Upper lobe of right lung (tissue), 1 donor: Measurements from ENCODE around the gene ERC1. TPM values are rescaled to one million over a fixed set of nuclear protein-coding genes. Genes with fewer than 3 reads are reported as not detected.
"Not testable (repeated sequence)": the region's sequence is repeated elsewhere in the genome, so short reads cannot be mapped to it uniquely, and the experiment has no call there.

Experiments
- ATAC-seq: fragments of 200-7000 bp; cut with Tn5 transposase; one replicate; pipeline ENCODE4 v1.9.1; 2020; ENCODE audit warnings: mild to moderate bottlenecking, moderate library complexity
- DNase-seq: peaks from one replicate; pipeline ENCODE4 v3.0.0-alpha.2; 2020
- H3K27ac ChIP-seq: fragments of 200-600 bp; one replicate; pipeline ENCODE4 v1.8.0; 2022
- H3K27me3 ChIP-seq: fragments of 200-600 bp; one replicate; pipeline ENCODE4 v1.8.0; 2022; ENCODE audit warnings: mild to moderate bottlenecking
- H3K36me3 ChIP-seq: fragments of 200-600 bp; one replicate; pipeline ENCODE4 v1.8.0; 2022
- H3K4me1 ChIP-seq: fragments of 200-600 bp; one replicate; pipeline ENCODE4 v1.8.0; 2022
- H3K4me3 ChIP-seq: fragments of 200-600 bp; one replicate; pipeline ENCODE4 v1.8.0; 2022; ENCODE audit warnings: mild to moderate bottlenecking
- H3K9me3 ChIP-seq: fragments of 200-600 bp; one replicate; pipeline ENCODE4 v1.8.0; 2022
- intact Hi-C: fragments of 100-400 bp; cut with DNase I; formaldehyde crosslinking; loops from one replicate; pipeline ENCODE4 v1.11.0; 2022
- total RNA-seq: library from RNA; stranded (reverse); fragmentation: NEBNext Ultra II Directional; extraction: Animal tissue kit (Norgen Biotek cat#: 25700); gene quantifications from one replicate; pipeline ENCODE4 v1.2.1, GENCODE V29; 2021
- TF ChIP-seq, protein P1 (sequence below): fragments of 200-600 bp; IDR thresholded peaks from one replicate; pipeline ENCODE4 v1.8.0; 2022; ENCODE audit warnings: antibody characterized with exemption
- donor health status: DM: no; HTN: yes; CAD: no; lungs with severe emphysema.

Gene ERC1
- total RNA-seq, 1 donor from 2014 or later: 54.3 TPM

DNA sequence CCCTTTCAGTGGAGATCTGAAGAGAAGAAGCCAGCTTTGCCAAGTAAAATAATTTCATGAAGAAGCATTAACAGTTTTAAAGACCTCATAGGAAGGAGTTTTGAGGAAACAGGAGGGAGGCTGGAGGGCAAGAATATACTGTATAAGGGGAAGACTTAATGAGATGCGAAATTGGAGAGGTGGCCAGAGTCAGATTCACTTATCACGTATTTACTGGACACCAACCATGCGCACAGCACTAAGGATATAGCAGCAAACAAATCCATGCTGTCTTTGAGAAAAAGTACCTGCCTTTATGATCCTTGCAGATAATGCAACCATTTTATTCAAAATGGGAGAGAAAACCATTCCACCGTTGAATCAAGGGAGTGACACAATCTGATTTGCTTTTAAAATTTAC, 100.3 kb downstream of the ERC1 start:
- ATAC-seq (no peak), DNase-seq (no peak)
- TF ChIP-seq, protein P1, sequence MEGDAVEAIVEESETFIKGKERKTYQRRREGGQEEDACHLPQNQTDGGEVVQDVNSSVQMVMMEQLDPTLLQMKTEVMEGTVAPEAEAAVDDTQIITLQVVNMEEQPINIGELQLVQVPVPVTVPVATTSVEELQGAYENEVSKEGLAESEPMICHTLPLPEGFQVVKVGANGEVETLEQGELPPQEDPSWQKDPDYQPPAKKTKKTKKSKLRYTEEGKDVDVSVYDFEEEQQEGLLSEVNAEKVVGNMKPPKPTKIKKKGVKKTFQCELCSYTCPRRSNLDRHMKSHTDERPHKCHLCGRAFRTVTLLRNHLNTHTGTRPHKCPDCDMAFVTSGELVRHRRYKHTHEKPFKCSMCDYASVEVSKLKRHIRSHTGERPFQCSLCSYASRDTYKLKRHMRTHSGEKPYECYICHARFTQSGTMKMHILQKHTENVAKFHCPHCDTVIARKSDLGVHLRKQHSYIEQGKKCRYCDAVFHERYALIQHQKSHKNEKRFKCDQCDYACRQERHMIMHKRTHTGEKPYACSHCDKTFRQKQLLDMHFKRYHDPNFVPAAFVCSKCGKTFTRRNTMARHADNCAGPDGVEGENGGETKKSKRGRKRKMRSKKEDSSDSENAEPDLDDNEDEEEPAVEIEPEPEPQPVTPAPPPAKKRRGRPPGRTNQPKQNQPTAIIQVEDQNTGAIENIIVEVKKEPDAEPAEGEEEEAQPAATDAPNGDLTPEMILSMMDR: no peak
- H3K36me3 ChIP-seq: no peaks in the 10 kb centered on the region
- H3K27me3 ChIP-seq: no peaks in the 10 kb centered on the region
- intact Hi-C loops: no loop called here
- H3K4me3 ChIP-seq: no peak overlapping the region
- H3K27ac ChIP-seq: no peak overlapping the region
- H3K9me3 ChIP-seq: no peaks in the 10 kb centered on the region
- no peaks in the 10 kb centered on the region for H3K4me1 ChIP-seq

DNA sequence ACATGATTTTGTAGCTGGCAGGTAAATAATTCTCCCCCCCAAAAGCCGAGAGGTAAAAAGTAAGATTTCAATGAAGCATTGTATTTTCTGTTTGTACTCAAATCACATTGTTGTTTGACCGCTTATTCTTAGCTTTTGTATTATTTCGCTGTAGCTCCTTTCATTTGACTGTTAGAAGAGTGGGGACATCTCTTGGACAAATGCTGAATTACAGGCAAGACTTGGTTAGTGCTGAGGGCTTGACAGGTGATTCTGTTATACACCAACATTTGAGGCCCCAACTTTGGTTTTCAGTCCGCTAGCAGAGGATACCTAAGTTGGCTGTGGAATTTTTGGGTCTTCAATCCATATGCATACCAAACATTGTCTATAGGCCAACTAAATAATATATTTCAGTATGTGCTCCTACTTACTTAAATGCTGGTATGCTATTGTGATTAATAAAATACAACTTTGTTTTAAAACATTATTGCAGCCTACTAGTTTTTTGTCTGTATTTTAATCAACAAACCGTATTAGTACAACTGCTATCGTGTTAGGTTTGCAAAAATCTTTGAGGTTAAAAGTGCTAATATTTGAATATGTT, 102.2 kb downstream of the ERC1 start:
- Histone ChIP-seq H3K4me1 (peaks cover 5% of the 10 kb centered on the region), H3K27ac (no peak overlapping the region), H3K9me3 (no peaks in the 10 kb centered on the region), H3K36me3 (no peaks in the 10 kb centered on the region), H3K27me3 (no peaks in the 10 kb centered on the region), H3K4me3 (no peak overlapping the region)
- TF ChIP-seq, protein P1: peak; percentile 72
- DNase-seq: no peak
- intact Hi-C loops: no loop called here
- peak; percentile 81 for ATAC-seq

DNA sequence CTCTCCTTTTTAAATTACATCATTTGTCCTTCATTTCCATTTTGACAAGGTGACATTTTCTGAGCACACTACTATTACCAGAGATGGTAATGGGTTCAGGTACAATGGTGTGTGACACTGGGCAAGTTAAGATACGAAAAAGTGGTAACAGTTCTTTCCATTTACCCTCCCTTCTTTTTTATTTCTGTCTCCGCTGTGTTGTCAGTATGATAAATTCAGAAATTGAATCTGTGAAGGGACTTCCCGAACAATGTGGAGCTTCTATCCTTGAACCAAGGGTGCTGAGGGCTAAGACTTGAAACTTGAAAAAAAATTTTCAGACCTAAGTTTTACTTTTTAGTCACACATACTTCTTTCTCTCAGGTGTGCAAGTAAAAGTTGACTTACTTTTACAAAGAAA, 103.7 kb downstream of the ERC1 start:
- Histone ChIP-seq H3K36me3 (no peaks in the 10 kb centered on the region), H3K4me3 (no peak overlapping the region), H3K27ac (no peak overlapping the region), H3K27me3 (no peaks in the 10 kb centered on the region), H3K4me1 (peaks cover 5% of the 10 kb centered on the region), H3K9me3 (no peaks in the 10 kb centered on the region)
- TF ChIP-seq, protein P1: no peak
- no peak for DNase-seq
- no peak for ATAC-seq
- intact Hi-C loops: no loop called here

DNA sequence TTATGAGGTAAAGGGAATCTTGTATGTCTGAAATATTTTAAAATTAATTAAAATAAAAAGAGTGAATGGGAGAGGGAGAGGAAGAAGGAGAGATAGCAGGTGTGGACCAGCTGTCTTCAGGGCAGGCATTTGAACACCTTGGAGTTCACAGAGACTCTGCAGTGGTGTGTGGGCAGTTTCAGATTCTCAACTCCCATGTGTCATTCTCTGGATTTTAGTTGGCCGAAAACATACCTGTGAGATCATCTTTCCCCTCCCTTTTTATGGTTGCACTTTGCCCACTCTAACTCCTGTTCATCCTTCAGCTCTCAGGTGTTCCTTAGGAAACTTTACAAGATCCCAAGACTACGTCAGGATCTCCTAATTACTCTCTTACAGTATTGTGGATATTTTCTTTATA, 108.1 kb downstream of the ERC1 start:
- ATAC-seq (no peak), DNase-seq (no peak)
- Histone ChIP-seq H3K27me3 (no peaks in the 10 kb centered on the region), H3K36me3 (no peaks in the 10 kb centered on the region), H3K27ac (no peak overlapping the region), H3K4me3 (no peak overlapping the region), H3K9me3 (no peaks in the 10 kb centered on the region), H3K4me1 (peaks cover 5% of the 10 kb centered on the region)
- intact Hi-C loops: no loop called here
- TF ChIP-seq, protein P1: no peak

DNA sequence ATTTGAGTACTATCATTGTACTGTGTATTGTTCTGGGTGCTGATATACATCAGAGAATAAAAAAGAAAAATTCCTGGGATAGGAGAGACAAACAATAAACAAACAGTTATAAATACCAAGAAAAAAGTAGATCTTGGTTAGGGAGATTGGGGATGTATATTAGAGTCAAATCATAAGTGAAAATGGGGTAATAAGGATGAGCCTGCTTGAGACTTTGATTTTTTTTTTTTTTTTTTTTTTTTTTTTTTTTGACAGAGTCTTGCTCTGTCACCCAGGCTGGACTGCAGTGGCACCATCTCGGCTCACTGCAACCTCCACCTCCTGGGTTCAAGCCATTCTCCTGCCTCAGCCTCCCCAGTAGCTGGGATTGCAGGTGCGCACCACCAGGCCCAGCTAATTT, 108.6 kb downstream of the ERC1 start:
- H3K27ac ChIP-seq, ATAC-seq, H3K9me3 ChIP-seq, H3K4me3 ChIP-seq, intact Hi-C loops, H3K36me3 ChIP-seq, H3K4me1 ChIP-seq, DNase-seq, H3K27me3 ChIP-seq: not testable (repeated sequence)

DNA sequence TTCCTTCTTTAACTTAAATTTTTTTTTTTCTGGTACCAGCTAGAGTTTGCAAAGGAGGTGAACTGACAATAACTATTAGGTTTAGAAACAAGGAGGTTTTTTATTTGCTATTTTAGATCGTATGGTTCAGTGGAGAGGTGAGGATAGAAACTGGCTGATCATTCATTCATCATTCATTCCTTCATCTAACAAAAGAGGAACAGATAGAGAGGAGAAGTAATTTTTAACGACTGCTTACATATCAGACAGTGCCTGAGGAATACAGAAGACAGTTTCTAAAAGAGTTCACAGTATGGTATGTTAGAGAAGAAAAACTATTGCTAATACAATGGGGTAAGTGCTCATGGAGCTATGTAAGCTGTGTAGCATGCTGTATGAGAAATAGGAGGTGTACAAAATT, 111.1 kb downstream of the ERC1 start:
- TF ChIP-seq, protein P1: no peak
- H3K4me3 ChIP-seq: no peak overlapping the region
- H3K36me3 ChIP-seq: no peaks in the 10 kb centered on the region

More for the DNA sequence above, 111.1 kb downstream of the ERC1 start:
- intact Hi-C loops: no loop called here
- Histone ChIP-seq H3K27me3 (no peaks in the 10 kb centered on the region), H3K27ac (no peak overlapping the region), H3K9me3 (no peaks in the 10 kb centered on the region), H3K4me1 (peaks cover 3% of the 10 kb centered on the region)
- DNase-seq: no peak
- no peak for ATAC-seq
